ENCODE data around the gene PSMD2.

The PSMD2 gene

DNA sequence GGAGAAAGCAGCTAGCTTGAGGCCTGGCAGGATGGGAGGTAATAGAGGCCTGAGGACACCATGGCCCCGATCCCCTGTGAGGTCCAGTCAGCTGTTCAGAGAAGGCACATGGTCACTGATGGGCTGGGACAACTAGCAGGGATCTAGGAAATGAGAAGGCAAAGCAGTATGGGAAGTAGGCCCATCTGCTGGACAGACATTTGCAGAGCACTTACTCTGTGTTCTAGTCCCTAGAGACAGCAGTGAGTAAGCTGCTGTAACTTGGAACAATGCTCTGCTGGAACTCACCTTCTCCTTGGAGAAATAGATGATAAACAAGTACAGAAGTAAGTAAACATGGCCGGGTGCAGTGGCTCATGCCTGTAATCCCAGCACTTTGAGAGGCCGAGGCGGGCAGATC, 16.1 kb upstream of the PSMD2 start:
- Histone ChIP-seq H3K9ac (no peak overlapping the region), H3K36me3 (no peaks in the 10 kb centered on the region), H4K20me1 (no peaks in the 10 kb centered on the region), H3K4me1 (no peaks in the 10 kb centered on the region), H3K27ac (no peak overlapping the region), H3K27me3 (no peaks in the 10 kb centered on the region), H3K9me3 (no peaks in the 10 kb centered on the region), H3K4me2 (no peak overlapping the region), H3K4me3 (no peak overlapping the region)
- TF ChIP-seq Cebpa-rat (IDR thresholded peaks at IDR 0.05): no peak

DNA sequence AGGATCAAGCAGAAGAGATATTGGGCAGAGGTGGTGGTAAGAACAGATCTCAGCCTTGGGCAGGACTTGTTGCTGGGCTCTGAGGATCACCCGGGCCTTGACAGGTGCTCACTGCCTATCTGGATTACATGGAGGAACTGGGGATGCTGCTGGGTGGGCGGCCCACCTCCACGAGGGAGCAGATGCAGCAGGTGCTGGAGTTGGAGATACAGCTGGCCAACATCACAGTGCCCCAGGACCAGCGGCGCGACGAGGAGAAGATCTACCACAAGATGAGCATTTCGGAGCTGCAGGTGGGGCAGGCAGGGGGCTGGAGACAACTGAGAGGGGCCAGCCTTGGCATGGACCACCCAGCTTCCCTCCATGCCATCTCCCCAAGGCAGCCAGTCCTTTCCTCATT, 15.4 kb upstream of the PSMD2 start:
- H4K20me1 ChIP-seq: no peaks in the 10 kb centered on the region
- H3K27me3 ChIP-seq: no peaks in the 10 kb centered on the region
- no peak overlapping the region for H3K4me3 ChIP-seq
- H3K9me3 ChIP-seq: no peaks in the 10 kb centered on the region
- no peaks in the 10 kb centered on the region for H3K36me3 ChIP-seq
- no peak overlapping the region for H3K4me2 ChIP-seq
- H3K9ac ChIP-seq: no peak overlapping the region
- H3K4me1 ChIP-seq: no peaks in the 10 kb centered on the region
- TF ChIP-seq Cebpa-rat (IDR thresholded peaks at IDR 0.05): no peak
- H3K27ac ChIP-seq: no peak overlapping the region

DNA sequence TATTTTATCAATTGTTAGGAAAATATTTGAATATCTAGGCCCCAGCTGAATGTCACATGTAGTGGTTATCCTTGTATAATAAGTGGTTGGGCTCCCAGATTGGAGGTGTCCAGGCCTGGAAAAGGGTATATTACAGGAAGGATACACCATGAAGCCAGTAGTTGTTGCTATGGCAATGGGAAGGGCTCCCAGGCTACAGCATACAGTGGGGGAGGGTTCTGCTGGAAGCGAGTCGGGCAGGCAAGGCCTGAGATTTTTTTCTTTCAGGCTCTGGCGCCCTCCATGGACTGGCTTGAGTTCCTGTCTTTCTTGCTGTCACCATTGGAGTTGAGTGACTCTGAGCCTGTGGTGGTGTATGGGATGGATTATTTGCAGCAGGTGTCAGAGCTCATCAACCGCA, 14.3 kb upstream of the PSMD2 start:
- H3K27me3 ChIP-seq: no peaks in the 10 kb centered on the region
- H3K27ac ChIP-seq: no peak overlapping the region
- no peaks in the 10 kb centered on the region for H4K20me1 ChIP-seq
- no peaks in the 10 kb centered on the region for H3K36me3 ChIP-seq
- no peak for TF ChIP-seq Cebpa-rat (IDR thresholded peaks at IDR 0.05)
- H3K4me2 ChIP-seq: no peak overlapping the region
- no peak overlapping the region for H3K4me3 ChIP-seq
- no peaks in the 10 kb centered on the region for H3K9me3 ChIP-seq
- no peak overlapping the region for H3K9ac ChIP-seq
- no peaks in the 10 kb centered on the region for H3K4me1 ChIP-seq

- no peak overlapping the region for H3K9ac ChIP-seq
- no peak overlapping the region for H3K4me2 ChIP-seq
Measured at GRCh38 chr3:184289426-184289938, 9.6 kb upstream of the PSMD2 start.

DNA sequence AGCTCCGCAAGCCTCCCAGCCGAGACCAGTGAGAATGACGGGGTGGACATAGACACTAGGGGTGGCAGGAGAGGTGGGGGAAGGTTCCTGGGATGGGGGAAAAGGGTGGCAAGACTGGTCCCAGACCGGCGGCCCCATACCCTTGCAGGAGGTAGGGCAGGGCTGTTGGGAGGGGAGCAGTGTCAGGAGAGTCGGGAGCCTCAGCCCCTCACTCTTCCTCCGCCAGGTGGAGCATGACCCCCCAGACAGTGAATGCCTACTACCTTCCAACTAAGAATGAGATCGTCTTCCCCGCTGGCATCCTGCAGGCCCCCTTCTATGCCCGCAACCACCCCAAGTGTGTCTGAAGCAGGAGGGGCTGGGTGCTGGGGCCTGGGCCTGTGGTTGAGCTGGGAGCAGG, 8.7 kb upstream of the PSMD2 start:
- Histone ChIP-seq H3K36me3 (no peaks in the 10 kb centered on the region), H3K9ac (no peak overlapping the region), H3K4me2 (no peak overlapping the region), H3K9me3 (no peaks in the 10 kb centered on the region), H4K20me1 (no peaks in the 10 kb centered on the region), H3K27me3 (no peaks in the 10 kb centered on the region), H3K4me3 (no peak overlapping the region), H3K4me1 (no peaks in the 10 kb centered on the region), H3K27ac (no peak overlapping the region)
- TF ChIP-seq Cebpa-rat (IDR thresholded peaks at IDR 0.05): no peak

More at GRCh38 chr3:184289426-184289938, 9.6 kb upstream of the PSMD2 start:
- no peak for TF ChIP-seq Cebpa-rat (IDR thresholded peaks at IDR 0.05)
- no peaks in the 10 kb centered on the region for H3K9me3 ChIP-seq
- no peak overlapping the region for H3K4me3 ChIP-seq
- H4K20me1 ChIP-seq: no peaks in the 10 kb centered on the region
- H3K27me3 ChIP-seq: no peaks in the 10 kb centered on the region
- H3K36me3 ChIP-seq: no peaks in the 10 kb centered on the region
- no peak overlapping the region for H3K27ac ChIP-seq
- no peaks in the 10 kb centered on the region for H3K4me1 ChIP-seq

DNA sequence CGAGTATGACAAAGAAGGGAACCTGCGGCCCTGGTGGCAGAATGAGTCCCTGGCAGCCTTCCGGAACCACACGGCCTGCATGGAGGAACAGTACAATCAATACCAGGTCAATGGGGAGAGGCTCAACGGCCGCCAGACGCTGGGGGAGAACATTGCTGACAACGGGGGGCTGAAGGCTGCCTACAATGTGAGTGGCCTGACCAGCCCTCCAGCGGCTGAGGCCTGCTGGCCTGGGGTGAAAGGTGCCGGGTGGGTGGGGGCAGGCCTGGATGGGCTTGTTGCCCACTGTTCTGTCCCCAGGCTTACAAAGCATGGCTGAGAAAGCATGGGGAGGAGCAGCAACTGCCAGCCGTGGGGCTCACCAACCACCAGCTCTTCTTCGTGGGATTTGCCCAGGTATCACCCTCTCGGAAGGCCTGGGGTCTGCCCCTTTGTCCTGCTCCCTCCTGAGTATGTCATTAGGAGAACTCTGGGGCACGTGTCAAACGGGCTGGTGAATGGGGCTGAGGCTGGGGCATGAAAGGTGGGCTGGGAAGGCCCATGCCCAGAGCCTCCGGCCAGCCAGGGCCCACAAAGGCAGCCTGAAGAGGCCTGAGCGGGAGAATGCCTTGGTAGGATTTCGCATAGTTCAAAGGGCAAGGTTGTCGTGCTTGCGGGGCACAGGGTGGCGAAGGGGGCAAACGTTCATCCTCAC, 7.8 kb upstream of the PSMD2 start:
- no peak overlapping the region for H3K4me2 ChIP-seq

DNA sequence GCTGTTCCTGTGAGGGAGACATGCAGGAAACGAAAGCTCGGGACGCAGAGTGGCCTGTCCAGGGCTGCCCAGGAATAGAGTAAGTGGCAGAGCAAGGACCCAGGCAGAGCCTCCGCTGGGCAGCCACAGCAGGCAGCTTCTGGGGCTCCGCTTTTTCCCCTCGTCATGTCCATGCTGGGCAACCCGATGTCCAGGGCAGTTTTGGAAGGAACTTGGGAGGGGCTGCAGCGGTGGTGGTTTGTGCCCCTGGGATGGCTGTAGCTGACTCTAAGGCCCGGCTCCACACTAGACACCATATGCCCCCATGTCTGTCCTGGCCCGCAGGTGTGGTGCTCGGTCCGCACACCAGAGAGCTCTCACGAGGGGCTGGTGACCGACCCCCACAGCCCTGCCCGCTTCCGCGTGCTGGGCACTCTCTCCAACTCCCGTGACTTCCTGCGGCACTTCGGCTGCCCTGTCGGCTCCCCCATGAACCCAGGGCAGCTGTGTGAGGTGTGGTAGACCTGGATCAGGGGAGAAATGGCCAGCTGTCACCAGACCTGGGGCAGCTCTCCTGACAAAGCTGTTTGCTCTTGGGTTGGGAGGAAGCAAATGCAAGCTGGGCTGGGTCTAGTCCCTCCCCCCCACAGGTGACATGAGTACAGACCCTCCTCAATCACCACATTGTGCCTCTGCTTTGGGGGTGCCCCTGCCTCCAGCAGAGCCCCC, 7.1 kb upstream of the PSMD2 start:
- no peaks in the 10 kb centered on the region for H3K36me3 ChIP-seq
- no peak overlapping the region for H3K4me2 ChIP-seq
- no peak overlapping the region for H3K27ac ChIP-seq
- no peaks in the 10 kb centered on the region for H3K9me3 ChIP-seq
- no peaks in the 10 kb centered on the region for H4K20me1 ChIP-seq
- H3K27me3 ChIP-seq: no peaks in the 10 kb centered on the region
- no peaks in the 10 kb centered on the region for H3K4me1 ChIP-seq
- no peak overlapping the region for H3K9ac ChIP-seq
- TF ChIP-seq Cebpa-rat (IDR thresholded peaks at IDR 0.05): no peak
- H3K4me3 ChIP-seq: no peak overlapping the region

More for the DNA sequence above, 7.8 kb upstream of the PSMD2 start:
- TF ChIP-seq Cebpa-rat (IDR thresholded peaks at IDR 0.05): no peak
- Histone ChIP-seq H3K9ac (no peak overlapping the region), H3K4me1 (no peaks in the 10 kb centered on the region), H3K36me3 (no peaks in the 10 kb centered on the region), H3K4me3 (no peak overlapping the region), H3K27ac (no peak overlapping the region), H4K20me1 (no peaks in the 10 kb centered on the region), H3K27me3 (no peaks in the 10 kb centered on the region), H3K9me3 (no peaks in the 10 kb centered on the region)

GRCh38 chr3:184295771-184296170, 3.3 kb upstream of the PSMD2 start:
- H3K4me1 ChIP-seq: peaks cover 16% of the 10 kb centered on the region
- H3K36me3 ChIP-seq: peaks cover 9% of the 10 kb centered on the region
- H3K4me2 ChIP-seq: no peak overlapping the region
- TF ChIP-seq Cebpa-rat (IDR thresholded peaks at IDR 0.05): no peak
- H3K9me3 ChIP-seq: no peaks in the 10 kb centered on the region
- H4K20me1 ChIP-seq: peaks cover 17% of the 10 kb centered on the region
- H3K27ac ChIP-seq: no peak overlapping the region
- no peak overlapping the region for H3K9ac ChIP-seq
- H3K4me3 ChIP-seq: no peak overlapping the region
- H3K27me3 ChIP-seq: no peaks in the 10 kb centered on the region

DNA sequence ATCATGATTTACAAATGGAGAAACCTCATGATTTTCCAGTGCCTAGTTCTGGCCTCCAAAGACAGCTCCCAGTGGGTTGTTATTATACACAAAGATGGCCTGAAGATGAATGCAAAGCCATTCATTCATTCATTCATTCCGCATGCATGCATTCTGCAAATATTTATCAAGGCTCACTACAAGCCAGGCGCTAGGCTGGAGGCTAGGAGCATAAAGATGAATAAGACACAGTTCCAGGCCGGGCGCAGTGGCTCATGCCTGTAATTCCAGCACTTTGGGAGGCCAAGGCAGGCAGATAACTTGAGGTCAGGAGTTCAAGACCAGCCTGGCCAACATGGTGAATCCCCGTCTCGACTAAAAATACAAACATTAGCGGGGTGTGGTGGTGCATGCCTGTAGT, 2.4 kb upstream of the PSMD2 start:
- Histone ChIP-seq H3K27me3 (no peaks in the 10 kb centered on the region), H3K4me3 (no peak overlapping the region), H3K9ac (no peak overlapping the region), H3K9me3 (no peaks in the 10 kb centered on the region), H3K27ac (no peak overlapping the region), H3K36me3 (peaks cover 17% of the 10 kb centered on the region), H4K20me1 (peaks cover 25% of the 10 kb centered on the region), H3K4me1 (peaks cover 21% of the 10 kb centered on the region), H3K4me2 (no peak overlapping the region)
- no peak for TF ChIP-seq Cebpa-rat (IDR thresholded peaks at IDR 0.05)

Measured in BLaER1 (cell line).